Type B pancreatic cell (in vitro differentiated cells): ENCODE data around the gene MPIG6B. TPM values are rescaled to one million over a fixed set of nuclear protein-coding genes. Genes with fewer than 3 reads are reported as not detected.
A peak's percentile ranks its signal among the peaks of the same experiment; 100 is the strongest.

Source experiments
- DNase-seq: peaks from one replicate; pipeline ENCODE4 v3.0.0; 2021; ENCODE audit warnings: mixed read lengths; ENCODE audit not compliant: unreplicated experiment; ENCODE audit errors: extremely low spot score
- H3K27ac Mint-ChIP-seq: 2 replicates; pipeline ENCODE4 v1.8.0; 2021; ENCODE audit warnings: mild to moderate bottlenecking, mixed read lengths
- H3K27me3 Mint-ChIP-seq: 2 replicates; pipeline ENCODE4 v1.8.0; 2021; ENCODE audit warnings: mixed read lengths
- H3K36me3 Mint-ChIP-seq: 2 replicates; pipeline ENCODE4 v1.8.0; 2021; ENCODE audit warnings: mixed read lengths
- H3K4me1 Mint-ChIP-seq: one replicate; pipeline ENCODE4 v1.8.0; 2021; ENCODE audit warnings: mixed read lengths; ENCODE audit not compliant: unreplicated experiment
- H3K4me3 Mint-ChIP-seq: 2 replicates; pipeline ENCODE4 v1.8.0; 2021; ENCODE audit warnings: mild to moderate bottlenecking, mixed read lengths
- H3K9me3 Mint-ChIP-seq: 2 replicates; pipeline ENCODE4 v1.8.0; 2021; ENCODE audit warnings: mixed read lengths
- total RNA-seq: library from RNA; stranded (reverse); gene quantifications from 2 replicates; pipeline ENCODE4 v1.2.1, GENCODE V29; 2021; ENCODE audit warnings: low replicate concordance
- TF ChIP-seq, protein P1 (sequence below): fragments of 200-600 bp; sonication (generic); conservative IDR thresholded peaks from 2 replicates; pipeline ENCODE4 v1.5.0; 2021; ENCODE audit warnings: antibody characterized with exemption, mild to moderate bottlenecking

Gene MPIG6B
- total RNA-seq, 1 donor from 2014 or later = 0.41 TPM

DNA sequence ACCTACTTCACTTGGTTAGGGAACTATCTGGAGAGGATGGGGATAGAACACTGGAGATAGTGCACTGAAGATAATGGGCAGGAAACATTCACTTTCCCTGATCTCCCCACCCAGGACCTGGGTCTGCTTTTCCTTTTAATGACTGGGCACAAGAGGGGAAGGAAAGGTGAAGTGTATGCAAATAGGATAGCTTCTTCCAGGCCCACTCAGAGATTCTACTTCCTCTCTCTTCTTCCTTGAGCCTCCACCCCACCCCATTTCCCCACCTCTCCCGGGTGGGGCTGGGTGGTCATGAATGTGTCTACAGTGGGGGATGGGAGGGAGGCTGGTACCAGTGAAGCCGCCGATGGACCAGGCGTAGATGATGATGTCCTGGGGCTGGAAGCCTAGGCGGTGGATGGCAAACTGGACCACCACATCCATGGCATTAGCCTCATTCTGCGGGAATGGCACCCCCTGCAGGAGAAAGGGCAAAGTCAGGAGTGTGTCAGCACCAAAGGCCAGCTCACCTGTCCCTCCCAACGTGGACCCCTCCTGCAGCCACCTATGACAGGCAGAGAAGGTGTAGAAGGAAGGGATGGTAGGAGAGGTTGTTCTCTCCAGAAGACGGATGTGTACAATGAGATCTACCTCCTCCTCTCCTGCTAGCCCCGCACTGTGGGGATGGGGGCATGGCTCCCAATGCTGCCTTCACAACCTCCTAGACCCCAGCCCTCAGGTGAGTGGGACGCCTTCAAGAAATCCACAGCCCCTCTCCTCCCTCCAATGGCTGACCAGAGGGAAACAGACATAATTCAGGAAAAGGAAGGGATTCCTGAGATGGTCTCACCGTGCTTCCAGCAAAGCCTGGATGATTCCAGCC lies 33.7 kb upstream of the MPIG6B start:
- no peaks in the 10 kb centered on the region for H3K4me1 Mint-ChIP-seq
- no peaks in the 10 kb centered on the region for H3K9me3 Mint-ChIP-seq
- peaks cover 13% of the 10 kb centered on the region for H3K36me3 Mint-ChIP-seq
- no peak for DNase-seq
- no peak overlapping the region for H3K4me3 Mint-ChIP-seq
- H3K27me3 Mint-ChIP-seq = no peaks in the 10 kb centered on the region
- peak overlapping the region; percentile 90 for H3K27ac Mint-ChIP-seq
- TF ChIP-seq, protein P1, sequence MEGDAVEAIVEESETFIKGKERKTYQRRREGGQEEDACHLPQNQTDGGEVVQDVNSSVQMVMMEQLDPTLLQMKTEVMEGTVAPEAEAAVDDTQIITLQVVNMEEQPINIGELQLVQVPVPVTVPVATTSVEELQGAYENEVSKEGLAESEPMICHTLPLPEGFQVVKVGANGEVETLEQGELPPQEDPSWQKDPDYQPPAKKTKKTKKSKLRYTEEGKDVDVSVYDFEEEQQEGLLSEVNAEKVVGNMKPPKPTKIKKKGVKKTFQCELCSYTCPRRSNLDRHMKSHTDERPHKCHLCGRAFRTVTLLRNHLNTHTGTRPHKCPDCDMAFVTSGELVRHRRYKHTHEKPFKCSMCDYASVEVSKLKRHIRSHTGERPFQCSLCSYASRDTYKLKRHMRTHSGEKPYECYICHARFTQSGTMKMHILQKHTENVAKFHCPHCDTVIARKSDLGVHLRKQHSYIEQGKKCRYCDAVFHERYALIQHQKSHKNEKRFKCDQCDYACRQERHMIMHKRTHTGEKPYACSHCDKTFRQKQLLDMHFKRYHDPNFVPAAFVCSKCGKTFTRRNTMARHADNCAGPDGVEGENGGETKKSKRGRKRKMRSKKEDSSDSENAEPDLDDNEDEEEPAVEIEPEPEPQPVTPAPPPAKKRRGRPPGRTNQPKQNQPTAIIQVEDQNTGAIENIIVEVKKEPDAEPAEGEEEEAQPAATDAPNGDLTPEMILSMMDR = peak; percentile 57

DNA sequence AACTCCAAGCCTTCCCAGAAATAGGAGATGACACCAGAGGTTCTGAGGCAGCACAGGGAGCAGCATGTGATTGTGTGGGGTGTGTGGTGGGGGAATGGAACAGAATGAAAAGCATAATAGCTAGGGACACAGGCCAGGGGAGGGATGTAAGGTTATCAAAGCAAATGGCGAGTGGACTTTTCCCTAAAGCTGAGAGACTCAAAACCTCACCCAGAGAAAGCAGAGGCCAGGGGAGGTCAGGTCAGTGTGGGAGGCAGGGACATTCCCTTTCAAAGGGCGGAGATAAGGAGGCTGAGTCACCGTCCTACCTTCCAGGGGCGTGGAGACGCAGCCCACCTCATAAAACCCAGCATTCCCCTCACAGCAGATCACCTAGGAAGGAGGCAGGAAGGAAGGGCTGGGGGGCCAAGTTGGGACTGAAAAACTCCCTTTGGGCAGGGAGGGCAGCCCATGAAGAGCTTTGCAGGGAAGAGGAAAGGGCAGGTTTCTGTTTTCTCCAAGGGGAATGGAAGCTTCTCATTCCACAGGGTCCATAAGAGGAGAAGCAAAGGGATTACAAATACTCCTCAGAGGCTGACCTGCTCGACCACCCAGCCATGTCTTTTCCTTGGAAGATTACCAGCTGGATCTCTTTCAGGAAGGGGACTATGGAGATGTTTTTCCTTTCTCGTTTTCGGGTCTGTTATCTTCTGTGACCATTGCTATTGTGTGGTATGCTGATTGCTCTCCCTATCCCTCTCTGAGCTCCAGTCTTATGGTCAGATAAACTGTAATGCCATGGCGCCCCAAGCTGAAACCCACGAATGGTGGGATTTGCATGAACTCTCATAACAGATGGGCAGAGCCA lies 32.7 kb upstream of the MPIG6B start:
- Mint-ChIP-seq H3K4me3 (peak overlapping the region; percentile 31), H3K9me3 (no peaks in the 10 kb centered on the region)

DNA sequence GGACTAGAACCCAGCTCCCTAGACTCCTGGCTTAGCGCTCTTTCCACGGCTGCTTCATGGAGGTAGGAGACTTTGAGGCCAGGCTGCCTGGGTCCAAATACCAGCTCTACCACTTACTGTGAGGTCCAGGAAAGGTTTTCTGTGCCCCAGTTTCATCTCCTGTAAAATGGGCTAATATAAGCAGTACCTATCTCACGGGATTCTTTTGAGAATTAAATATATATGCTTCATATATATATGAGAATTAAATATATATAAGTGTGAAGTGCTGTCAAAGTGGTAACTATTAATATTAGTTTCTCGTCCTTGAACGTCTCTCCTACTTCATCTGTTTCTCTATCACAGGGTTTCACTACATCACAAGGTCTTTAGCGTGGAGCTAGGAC lies 32.1 kb upstream of the MPIG6B start:
- Mint-ChIP-seq H3K27ac (no peak overlapping the region), H3K36me3 (peaks cover 12% of the 10 kb centered on the region), H3K27me3 (no peaks in the 10 kb centered on the region), H3K4me3 (no peak overlapping the region), H3K9me3 (no peaks in the 10 kb centered on the region), H3K4me1 (no peaks in the 10 kb centered on the region)
- TF ChIP-seq, protein P1 = no peak
- DNase-seq = no peak

More for the DNA sequence above, 32.7 kb upstream of the MPIG6B start:
- Mint-ChIP-seq H3K27me3 (no peaks in the 10 kb centered on the region), H3K27ac (peak overlapping the region; percentile 90), H3K36me3 (peaks cover 13% of the 10 kb centered on the region), H3K4me1 (no peaks in the 10 kb centered on the region)
- DNase-seq = no peak
- TF ChIP-seq, protein P1 = no peak

DNA sequence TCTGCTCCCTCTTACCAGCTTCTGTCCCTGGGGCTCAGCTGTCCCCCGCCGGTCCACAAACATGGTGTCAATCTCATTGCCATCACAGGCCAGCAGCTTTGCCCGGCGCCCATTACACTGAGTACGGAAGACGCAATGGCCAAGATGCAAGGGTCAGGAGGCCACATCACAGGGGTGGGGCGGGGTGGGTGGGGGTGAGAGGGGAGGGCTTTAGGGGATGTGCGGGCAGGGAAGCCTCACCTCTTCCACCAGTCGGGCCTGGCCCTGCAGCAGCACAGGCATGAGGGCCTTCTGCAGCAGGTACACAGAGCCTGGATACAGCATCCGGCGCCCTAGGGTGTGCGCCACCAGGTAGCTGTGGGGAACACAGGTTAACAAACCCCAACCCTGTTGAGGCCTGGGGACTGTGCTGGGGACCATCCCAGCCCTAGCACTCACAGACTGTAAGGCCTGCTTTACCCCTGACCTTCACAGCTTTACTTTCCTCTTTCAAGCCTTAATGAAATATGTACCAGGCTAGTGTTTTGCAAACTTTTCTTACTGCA lies 31.5 kb upstream of the MPIG6B start:
- H3K27ac Mint-ChIP-seq = no peak overlapping the region
- H3K9me3 Mint-ChIP-seq = no peaks in the 10 kb centered on the region
- H3K27me3 Mint-ChIP-seq = no peaks in the 10 kb centered on the region
- no peak overlapping the region for H3K4me3 Mint-ChIP-seq
- H3K4me1 Mint-ChIP-seq = no peaks in the 10 kb centered on the region
- peaks cover 8% of the 10 kb centered on the region for H3K36me3 Mint-ChIP-seq
- TF ChIP-seq, protein P1 = no peak
- no peak for DNase-seq

DNA sequence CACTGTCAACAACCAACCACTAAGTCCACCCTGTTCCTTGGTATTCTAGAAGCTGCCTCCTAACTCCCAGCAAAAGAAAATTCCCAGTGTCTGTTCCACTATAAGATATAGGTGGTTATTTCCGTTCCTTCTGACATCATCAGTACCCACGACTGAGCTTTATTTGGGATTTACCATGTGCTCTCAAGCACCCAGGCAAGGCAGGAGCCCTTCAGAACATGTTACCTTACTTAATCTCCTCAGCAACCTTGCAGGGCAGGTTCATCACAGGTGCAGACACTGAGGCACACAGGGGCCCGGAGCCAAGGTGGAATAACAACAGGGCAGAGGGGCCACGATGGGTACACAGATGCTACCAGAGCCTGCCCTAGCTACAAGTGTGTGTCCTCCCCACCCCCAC lies 30.8 kb upstream of the MPIG6B start:
- TF ChIP-seq, protein P1 = no peak
- DNase-seq = no peak
- no peaks in the 10 kb centered on the region for H3K27me3 Mint-ChIP-seq
- no peaks in the 10 kb centered on the region for H3K9me3 Mint-ChIP-seq
- no peaks in the 10 kb centered on the region for H3K4me1 Mint-ChIP-seq
- H3K36me3 Mint-ChIP-seq = peaks cover 14% of the 10 kb centered on the region
- no peak overlapping the region for H3K27ac Mint-ChIP-seq
- H3K4me3 Mint-ChIP-seq = no peak overlapping the region
